GM21737 (cell line): Measurements from ENCODE around the gene C19orf44.
A peak's percentile ranks its signal among the peaks of the same experiment; 100 is the strongest.
"Not testable (repeated sequence)": the region's sequence is repeated elsewhere in the genome, so short reads cannot be mapped to it uniquely, and the experiment has no call there.

Experiments
- ATAC-seq: cut with Tn5 transposase; IDR thresholded peaks from one replicate; pipeline ENCODE4 v1.9.1; 2021; ENCODE audit warnings: mild to moderate bottlenecking, moderate library complexity; ENCODE audit not compliant: unreplicated experiment

Gene C19orf44

GRCh38 chr19:16466802-16467427 is 29.3 kb upstream of the C19orf44 start:
- not testable (repeated sequence) for ATAC-seq

- ATAC-seq: no peak
Measured at GRCh38 chr19:16467581-16467980, 28.6 kb upstream of the C19orf44 start.

- no peak for ATAC-seq
Measured at GRCh38 chr19:16470541-16470910, 25.7 kb upstream of the C19orf44 start.

- peak; percentile 24 for ATAC-seq
Measured at GRCh38 chr19:16470911-16471811, 25.0 kb upstream of the C19orf44 start.

- not testable (repeated sequence) for ATAC-seq
Measured at GRCh38 chr19:16472559-16472899, 23.7 kb upstream of the C19orf44 start.

GRCh38 chr19:16472992-16473391 is 23.2 kb upstream of the C19orf44 start:
- ATAC-seq: no peak

GRCh38 chr19:16473875-16474392 is 22.3 kb upstream of the C19orf44 start:
- no peak for ATAC-seq

GRCh38 chr19:16476401-16476800 is 19.8 kb upstream of the C19orf44 start:
- ATAC-seq: no peak

GRCh38 chr19:16477311-16477710 is 18.9 kb upstream of the C19orf44 start:
- no peak for ATAC-seq

GRCh38 chr19:16482745-16483144 is 13.4 kb upstream of the C19orf44 start:
- no peak for ATAC-seq

- ATAC-seq: not testable (repeated sequence)
Measured at GRCh38 chr19:16486476-16486875, 9.7 kb upstream of the C19orf44 start.

GRCh38 chr19:16496613-16496983 is 404 bp downstream of the C19orf44 start:
- no peak for ATAC-seq

- no peak for ATAC-seq
Measured at GRCh38 chr19:16497042-16497441, 848 bp downstream of the C19orf44 start.

- ATAC-seq: no peak
Measured at GRCh38 chr19:16497837-16498236, 1.6 kb downstream of the C19orf44 start.

- ATAC-seq: no peak
Measured at GRCh38 chr19:16504271-16504670, 8.1 kb downstream of the C19orf44 start.

- not testable (repeated sequence) for ATAC-seq
Measured at GRCh38 chr19:16506161-16506560, 10.0 kb downstream of the C19orf44 start.

GRCh38 chr19:16506961-16507360 is 10.8 kb downstream of the C19orf44 start:
- no peak for ATAC-seq

GRCh38 chr19:16508546-16508945 is 12.4 kb downstream of the C19orf44 start:
- no peak for ATAC-seq

- no peak for ATAC-seq
Measured at GRCh38 chr19:16509141-16510061, 13.2 kb downstream of the C19orf44 start.

GRCh38 chr19:16512611-16513010 is 16.4 kb downstream of the C19orf44 start:
- not testable (repeated sequence) for ATAC-seq

GRCh38 chr19:16514383-16515019 is 18.3 kb downstream of the C19orf44 start:
- no peak for ATAC-seq
